GM19238 (cell line): ENCODE measurements around the gene TET3.
A peak's percentile ranks its signal among the peaks of the same experiment; 100 is the strongest.

Source experiments
- DNase-seq: peaks from one replicate; pipeline ENCODE4 v3.0.0; 2011; ENCODE audit warnings: low spot score; ENCODE audit not compliant: insufficient read length

Gene TET3

GRCh38 chr2:73964223-73964622 lies 20.5 kb upstream of the TET3 start:
- no peak for DNase-seq

- no peak for DNase-seq
Observed at GRCh38 chr2:73965053-73965452, 19.7 kb upstream of the TET3 start.

- DNase-seq: no peak
Observed at GRCh38 chr2:73968357-73968937, 16.3 kb upstream of the TET3 start.

- DNase-seq: no peak
Observed at GRCh38 chr2:73969356-73969755, 15.4 kb upstream of the TET3 start.

- DNase-seq: no peak
Observed at GRCh38 chr2:73970141-73970803, 14.4 kb upstream of the TET3 start.

GRCh38 chr2:73970850-73971471 lies 13.7 kb upstream of the TET3 start:
- DNase-seq: peak; percentile 56

GRCh38 chr2:73971722-73972121 lies 13.0 kb upstream of the TET3 start:
- no peak for DNase-seq

DNA sequence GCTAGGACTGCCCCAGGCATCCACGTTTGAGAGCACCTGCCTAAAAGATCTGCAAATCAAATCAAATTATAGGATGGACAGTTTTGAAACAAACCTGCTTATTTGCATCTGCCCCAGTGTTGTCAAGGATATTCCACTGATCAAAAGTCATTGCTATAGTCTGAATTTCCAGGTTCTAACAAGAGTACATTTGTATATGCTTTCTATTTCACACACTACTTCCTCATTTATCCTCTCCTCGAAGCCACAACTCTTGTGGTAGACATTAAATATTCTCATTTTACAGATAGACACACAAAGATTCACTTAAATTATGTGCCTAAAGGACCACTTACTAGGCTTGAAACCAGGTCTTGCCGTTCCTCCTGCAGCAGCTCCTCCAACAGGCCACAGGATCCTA lies 11.9 kb upstream of the TET3 start:
- no peak for DNase-seq

GRCh38 chr2:73975731-73976130 lies 9.0 kb upstream of the TET3 start:
- no peak for DNase-seq

GRCh38 chr2:73976803-73977202 lies 7.9 kb upstream of the TET3 start:
- DNase-seq: no peak

GRCh38 chr2:73977466-73977865 lies 7.2 kb upstream of the TET3 start:
- no peak for DNase-seq

- DNase-seq: no peak
Observed at GRCh38 chr2:73979021-73979420, 5.7 kb upstream of the TET3 start.

- no peak for DNase-seq
Observed at GRCh38 chr2:73979686-73980085, 5.0 kb upstream of the TET3 start.

- no peak for DNase-seq
Observed at GRCh38 chr2:73980566-73980965, 4.1 kb upstream of the TET3 start.

GRCh38 chr2:73981081-73982001 lies 3.4 kb upstream of the TET3 start:
- peak; percentile 56 for DNase-seq

DNA sequence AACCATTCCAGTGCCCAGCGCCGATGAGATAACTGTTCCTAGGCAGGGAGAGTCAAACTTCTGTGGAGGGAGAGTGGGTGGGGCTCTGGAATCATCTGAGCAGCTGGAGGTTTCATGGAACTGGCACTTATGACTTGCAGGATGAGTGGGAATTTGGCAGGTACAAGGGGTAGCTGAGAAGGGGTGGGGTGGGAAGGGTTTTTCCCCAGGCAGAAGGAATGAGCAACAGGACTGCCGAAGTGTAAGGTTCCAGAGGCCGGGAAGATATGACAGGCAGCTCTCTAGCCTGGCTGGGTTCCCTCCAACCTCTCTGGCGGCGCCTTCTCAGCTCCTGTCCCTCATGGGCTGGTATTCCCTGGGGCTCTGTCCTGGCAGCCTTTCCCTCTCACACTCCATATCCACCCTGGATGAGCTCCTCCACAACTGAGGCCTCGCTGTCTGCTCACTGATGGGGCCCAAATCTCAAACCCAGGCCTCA lies 2.5 kb upstream of the TET3 start:
- no peak for DNase-seq

DNA sequence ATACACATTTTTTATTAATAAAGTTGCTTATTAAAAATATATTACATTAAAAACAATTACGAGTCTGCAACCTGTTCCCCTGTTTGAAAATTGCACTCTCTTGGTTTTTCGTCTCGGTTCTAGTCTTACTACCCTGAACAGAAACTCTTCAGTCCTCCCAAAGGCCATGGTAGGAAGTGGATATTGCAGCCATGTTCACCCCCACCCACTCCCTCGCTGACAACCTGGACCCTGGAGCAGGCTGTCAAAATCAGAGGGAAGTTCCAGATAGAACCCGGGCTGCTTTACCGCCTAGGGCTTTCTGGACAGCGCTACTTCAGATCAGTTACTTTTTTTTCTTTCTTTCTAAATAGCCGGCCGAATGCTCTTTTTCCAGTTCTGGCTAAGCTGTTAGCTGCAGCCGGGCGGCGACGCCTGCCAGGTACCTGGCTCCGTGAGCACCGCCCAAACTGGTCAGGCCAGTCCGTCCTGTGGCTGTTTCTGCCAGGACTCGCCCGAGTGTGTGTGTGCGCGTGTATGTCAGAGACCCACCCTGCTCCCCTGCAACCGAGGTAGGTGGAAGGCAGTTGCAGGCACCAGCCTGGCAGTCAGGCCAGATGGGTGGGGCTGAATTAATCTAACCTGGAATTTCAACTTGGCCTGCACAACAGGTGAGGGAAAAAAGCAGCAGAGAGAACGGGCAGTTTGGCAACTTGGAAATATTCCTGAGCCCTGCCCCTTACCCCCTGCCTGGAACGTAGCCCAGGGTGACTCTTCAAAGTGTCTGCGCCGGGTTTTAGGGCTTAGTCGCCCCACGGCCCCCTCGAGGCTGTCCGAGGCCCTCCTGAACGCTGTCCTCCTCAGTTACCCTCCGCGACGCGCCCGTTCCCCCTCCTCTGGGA lies 1.1 kb upstream of the TET3 start:
- no peak for DNase-seq

- peak; percentile 69 for DNase-seq
Observed at GRCh38 chr2:73984922-73985307, 205 bp downstream of the TET3 start.

GRCh38 chr2:73985308-73986084 lies 786 bp downstream of the TET3 start:
- peak; percentile 55 for DNase-seq

- DNase-seq: no peak
Observed at GRCh38 chr2:73986085-73986681, 1.5 kb downstream of the TET3 start.
